SK-N-SH (cell line): ENCODE measurements around the gene CDK13. TPM values are rescaled to one million over a fixed set of nuclear protein-coding genes. Genes with fewer than 3 reads are reported as not detected.
"Not testable (repeated sequence)": the region's sequence is repeated elsewhere in the genome, so short reads cannot be mapped to it uniquely, and the experiment has no call there.

Source experiments
- CTCF ChIA-PET: fragments of 300-600, 350-600 bp; formaldehyde crosslinking; extraction: SDS; loops from one replicate; lab custom pipeline; 2021; lab: Yijun Ruan, JAX
- POLR2A ChIA-PET: fragments of 350-600 bp; sonication (Branson Sonifier 250); formaldehyde crosslinking; extraction: SDS; loops from one replicate; lab custom pipeline; 2020; ENCODE audit warnings: antibody characterized with exemption, inconsistent platforms; lab: Yijun Ruan, JAX
- DNase-seq: peaks from one replicate; pipeline ENCODE4 v3.0.0; 2012
- H2AFZ ChIP-seq: fragments of 200-600 bp; sonication (generic); 2 replicates; pipeline ENCODE4 v1.8.1; 2016; ENCODE audit warnings: antibody characterized with exemption, mild to moderate bottlenecking, low read depth
- H3F3A ChIP-seq: fragments of 200-600 bp; sonication (generic); replicated peaks from 2 replicates; pipeline ENCODE3; 2016; ENCODE audit warnings: antibody characterized with exemption, mild to moderate bottlenecking; ENCODE audit not compliant: insufficient read depth
- H3K27ac ChIP-seq, 2 experiments: fragments of 200-500 bp in 1 of 2; fragments of 200-600 bp in 1 of 2; sonication (Bioruptor generic) in 1 of 2; sonication (generic), shearing (Covaris generic) in 1 of 2; 2 replicates each; pipeline versions ENCODE4 v1.5.1 to v1.6.1; 2014 to 2016; ENCODE audit warnings: low read depth in 2 of 2, inconsistent platforms in 1 of 2, low read length in 1 of 2, mild to moderate bottlenecking in 1 of 2, mixed read lengths in 1 of 2
- H3K27me3 ChIP-seq: fragments of 200-600 bp; sonication (generic), shearing (Covaris generic); 2 replicates; pipeline ENCODE4 v1.6.1; 2016; ENCODE audit warnings: mixed run types; ENCODE audit not compliant: insufficient read depth
- H3K36me3 ChIP-seq, 2 experiments: fragments of 200-500 bp in 1 of 2; fragments of 200-600 bp in 1 of 2; sonication (Bioruptor generic) in 1 of 2; sonication (generic) in 1 of 2; replicated peaks in 1 of 2; 2 replicates each; pipeline versions ENCODE3 to v1.5.1; 2014 to 2016; ENCODE audit warnings: low read length in 1 of 2, mild to moderate bottlenecking in 1 of 2; ENCODE audit not compliant: insufficient read depth in 2 of 2, control insufficient read depth in 1 of 2
- H3K4me1 ChIP-seq, 2 experiments: fragments of 200-500 bp in 1 of 2; fragments of 200-600 bp in 1 of 2; sonication (Bioruptor generic) in 1 of 2; sonication (generic), shearing (Covaris generic) in 1 of 2; 2 replicates each; pipeline versions ENCODE4 v1.5.1 to v1.6.1; 2014 to 2016; ENCODE audit warnings: low read depth in 1 of 2, low read length in 1 of 2, mixed run types in 1 of 2; ENCODE audit not compliant: insufficient read depth in 2 of 2, control insufficient read depth in 1 of 2
- H3K4me2 ChIP-seq: fragments of 200-600 bp; sonication (generic), shearing (Covaris generic); 2 replicates; pipeline ENCODE4 v1.6.1; 2017; ENCODE audit warnings: mixed run types
- H3K4me3 ChIP-seq, 2 experiments: fragments of 200-500 bp in 1 of 2; fragments of 200-600 bp in 1 of 2; sonication (Bioruptor generic) in 1 of 2; sonication (generic), shearing (Covaris generic) in 1 of 2; 2 replicates each; pipeline versions ENCODE4 v1.5.1 to v1.8.1; 2014 to 2016; ENCODE audit warnings: low read depth in 2 of 2, inconsistent platforms in 1 of 2, low read length in 1 of 2, mild to moderate bottlenecking in 1 of 2, mixed read lengths in 1 of 2, moderate library complexity in 1 of 2
- H3K79me2 ChIP-seq: fragments of 200-600 bp; sonication (generic); 2 replicates; pipeline ENCODE4 v1.8.1; 2017; ENCODE audit warnings: mild to moderate bottlenecking; ENCODE audit not compliant: insufficient read depth
- H3K9ac ChIP-seq: fragments of 200-600 bp; sonication (generic); 2 replicates; pipeline ENCODE4 v1.6.1; 2017; ENCODE audit warnings: mixed run types
- H3K9me2 ChIP-seq: fragments of 200-600 bp; sonication (generic); 2 replicates; pipeline ENCODE4 v1.6.1; 2017; ENCODE audit warnings: mixed run types
- H3K9me3 ChIP-seq: fragments of 200-600 bp; sonication (generic); 2 replicates; pipeline ENCODE4 v1.6.1; 2017; ENCODE audit warnings: mixed run types, mild to moderate bottlenecking, moderate library complexity
- H4K20me1 ChIP-seq: fragments of 200-600 bp; sonication (generic); 2 replicates; pipeline ENCODE4 v1.6.1; 2017; ENCODE audit warnings: mild to moderate bottlenecking, mixed run types; ENCODE audit not compliant: insufficient read depth
- ELF1 ChIP-seq: IDR thresholded peaks from 2 replicates; pipeline ENCODE4 v1.4.0; 2012
- EP300 ChIP-seq, 2 experiments: IDR thresholded peaks; 2 replicates each; pipeline versions ENCODE4 v1.4.0 to v1.6.1; 2012; ENCODE audit warnings: borderline replicate concordance in 1 of 2, low read depth in 1 of 2, low read length in 1 of 2
- FOSL2 ChIP-seq: IDR thresholded peaks from 2 replicates; pipeline ENCODE4 v1.4.0; 2012; ENCODE audit warnings: low read depth, mild to moderate bottlenecking, moderate library complexity, borderline replicate concordance
- GATA2 ChIP-seq: sonication (generic); formaldehyde crosslinking; IDR thresholded peaks from 2 replicates; pipeline ENCODE4 v1.5.0; 2020; ENCODE audit warnings: mild to moderate bottlenecking, missing genetic modification reagents
- MXI1 ChIP-seq: IDR thresholded peaks from 2 replicates; pipeline ENCODE4 v1.6.1; 2012; ENCODE audit warnings: mild to moderate bottlenecking, low read depth, low read length, improper control_type of control experiment
- NRF1 ChIP-seq: IDR thresholded peaks from 2 replicates; pipeline ENCODE4 v1.6.1; 2012; ENCODE audit warnings: low read depth, mild to moderate bottlenecking, low read length
- RCOR1 ChIP-seq: fragments of 150-350 bp; IDR thresholded peaks from 2 replicates; pipeline ENCODE4 v1.6.1; 2017; ENCODE audit warnings: antibody characterized with exemption, low read length
- RXRA ChIP-seq: IDR thresholded peaks from 2 replicates; pipeline ENCODE4 v1.4.0; 2012; ENCODE audit warnings: low read depth, mild to moderate bottlenecking, borderline replicate concordance
- WGBS: methylation state at CpG from one replicate; pipeline ENCODE4 v1.1.6; 2017; ENCODE audit warnings: low lambda C conversion rate; 5-methylcytosine and 5-hydroxymethylcytosine counted together
- polyA plus RNA-seq, 3 experiments: library from polyadenylated mRNA; depleted of rRNA; stranded (reverse); fragments of >200 nt; gene quantifications; 2 replicates each; pipeline ENCODE4 v1.2.3, GENCODE V29; 2012
- TF ChIP-seq, protein P1 (sequence below): IDR thresholded peaks from 2 replicates; pipeline ENCODE4; 2012
- TF ChIP-seq, protein P2 (sequence below): IDR thresholded peaks from 2 replicates; pipeline ENCODE4 v1.4.0; 2012; ENCODE audit warnings: low read depth, borderline replicate concordance
- TF ChIP-seq, protein P3 (sequence below): IDR thresholded peaks from 2 replicates; pipeline ENCODE4 v1.4.0; 2012; ENCODE audit warnings: low read depth, borderline replicate concordance
- TF ChIP-seq, protein P4 (sequence below): IDR thresholded peaks from 2 replicates; pipeline ENCODE4 v1.6.1; 2012; ENCODE audit warnings: mild to moderate bottlenecking, low read depth, low read length, moderate library complexity

Gene CDK13
- polyA plus RNA-seq, 1 of the 3 experiments (the other 2 are of a cell fraction) = 23.1 TPM

DNA sequence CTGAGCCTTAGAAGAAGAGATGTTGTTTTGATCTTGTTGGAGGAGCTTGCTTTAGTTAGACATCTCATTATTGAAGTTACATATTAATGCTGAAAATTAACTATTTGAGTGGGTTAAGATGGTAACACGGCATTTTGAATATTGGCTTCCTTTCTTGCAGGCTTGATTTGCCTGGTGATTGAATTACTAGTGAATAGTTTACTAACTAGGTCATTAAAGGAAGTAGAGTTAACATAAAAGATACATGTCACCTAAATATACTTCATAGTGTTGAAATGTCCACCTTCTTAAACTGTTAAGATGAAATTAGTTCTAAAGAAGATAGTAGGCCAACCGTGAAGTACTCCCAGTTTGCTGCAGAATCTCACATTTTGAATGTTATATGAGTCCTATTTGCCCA lies 165.9 kb downstream of the CDK13 start (continued):
- TF ChIP-seq, protein P1, sequence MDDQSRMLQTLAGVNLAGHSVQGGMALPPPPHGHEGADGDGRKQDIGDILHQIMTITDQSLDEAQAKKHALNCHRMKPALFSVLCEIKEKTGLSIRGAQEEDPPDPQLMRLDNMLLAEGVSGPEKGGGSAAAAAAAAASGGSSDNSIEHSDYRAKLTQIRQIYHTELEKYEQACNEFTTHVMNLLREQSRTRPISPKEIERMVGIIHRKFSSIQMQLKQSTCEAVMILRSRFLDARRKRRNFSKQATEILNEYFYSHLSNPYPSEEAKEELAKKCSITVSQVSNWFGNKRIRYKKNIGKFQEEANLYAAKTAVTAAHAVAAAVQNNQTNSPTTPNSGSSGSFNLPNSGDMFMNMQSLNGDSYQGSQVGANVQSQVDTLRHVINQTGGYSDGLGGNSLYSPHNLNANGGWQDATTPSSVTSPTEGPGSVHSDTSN = no peak
- TF ChIP-seq FOSL2 = no peak

DNA sequence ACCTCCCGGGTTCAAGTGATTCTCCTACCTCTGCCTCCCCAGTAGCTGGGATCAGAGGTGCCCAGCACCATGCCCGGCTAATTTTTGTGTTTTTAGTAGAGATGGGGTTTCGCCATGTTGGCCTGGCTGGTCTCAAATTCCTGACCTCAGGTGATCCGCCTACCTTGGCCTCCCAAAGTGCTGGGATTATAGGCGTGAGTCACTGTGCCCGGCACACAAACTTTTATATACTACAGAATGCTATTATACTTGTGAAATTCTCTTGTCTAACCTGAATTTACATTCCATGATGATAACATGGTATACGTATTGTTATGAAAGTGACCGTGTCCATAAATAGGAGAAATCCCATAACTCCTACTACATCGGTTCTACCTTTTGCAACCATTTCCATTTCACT lies 167.1 kb downstream of the CDK13 start:
- POLR2A ChIA-PET = not testable (repeated sequence)
- CTCF ChIA-PET = interaction anchor here (2.4 kb wide), 1 partner anchor 18 kb away, joined by 11 read pairs; the partner anchor contains the start of genes MPLKIP and SUGCT

DNA sequence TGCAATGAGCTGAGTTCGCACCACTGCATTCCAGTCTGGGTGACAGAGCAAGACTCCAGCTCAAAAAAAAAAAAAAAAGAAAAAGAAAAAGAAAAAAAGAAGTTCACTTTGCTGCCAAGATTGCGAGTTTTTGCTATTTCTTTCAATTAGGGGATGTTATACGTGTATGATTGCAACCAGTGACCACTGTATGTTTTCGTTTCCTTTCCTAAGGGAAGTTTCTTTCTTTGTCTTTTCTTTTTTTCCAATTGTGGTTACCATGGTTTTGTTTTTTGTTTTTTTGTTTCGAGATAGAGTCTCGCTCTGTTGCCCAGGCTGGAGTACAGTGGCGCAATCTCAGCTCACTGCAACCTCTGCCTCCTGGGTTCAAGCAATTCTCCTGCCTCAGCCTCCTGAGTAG lies 168.1 kb downstream of the CDK13 start:
- H3K27me3 ChIP-seq, H3K4me2 ChIP-seq, H3K9me3 ChIP-seq, DNase-seq, CTCF ChIA-PET, H3K9me2 ChIP-seq, H3K4me3 ChIP-seq, H3K27ac ChIP-seq, H3F3A ChIP-seq, H4K20me1 ChIP-seq, H3K4me1 ChIP-seq, H2AFZ ChIP-seq, H3K9ac ChIP-seq: not testable (repeated sequence)
- H3K79me2 ChIP-seq = peaks cover 71% of the 10 kb centered on the region
- WGBS = 97% methylated on average over 7 of the region's 7 CpGs
- peaks cover 0 to 21% of the 10 kb centered on the region in 2 experiments for H3K36me3 ChIP-seq
- POLR2A ChIA-PET = interaction anchor here (0.7 kb wide), 1 partner anchor 304 kb away, joined by 3 read pairs; no protein-coding TSS in a partner anchor

More for the DNA sequence above, 167.1 kb downstream of the CDK13 start:
- peaks cover 61% of the 10 kb centered on the region for H3K79me2 ChIP-seq
- not testable (repeated sequence) for H3K9me2 ChIP-seq, H4K20me1 ChIP-seq, H2AFZ ChIP-seq, H3K4me2 ChIP-seq, H3K9me3 ChIP-seq, DNase-seq, H3K4me3 ChIP-seq, H3K9ac ChIP-seq, H3K27me3 ChIP-seq, H3F3A ChIP-seq, H3K4me1 ChIP-seq, H3K27ac ChIP-seq
- H3K36me3 ChIP-seq = peaks cover 0 to 30% of the 10 kb centered on the region in 2 experiments
- 96% methylated on average over 9 of the region's 9 CpGs for WGBS

DNA sequence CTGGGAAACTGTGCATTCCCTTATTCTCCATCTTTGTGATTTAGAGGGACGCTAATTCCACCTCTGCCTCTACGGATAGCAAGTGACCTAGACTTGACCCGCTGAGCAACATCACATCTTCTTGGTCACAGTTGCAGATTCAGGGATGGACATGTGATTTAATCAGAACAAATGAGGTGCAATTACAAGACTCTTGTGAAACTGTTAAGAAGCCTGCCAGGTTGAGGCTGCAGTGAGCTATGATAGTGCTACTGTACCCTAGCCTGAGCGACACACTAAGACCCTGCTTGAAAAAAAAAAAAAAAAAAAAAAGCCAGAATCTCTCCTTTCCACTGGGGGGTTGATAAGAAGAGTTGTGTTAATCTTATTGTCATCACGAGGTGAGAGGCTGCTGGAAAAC lies 170.0 kb downstream of the CDK13 start:
- H3K9me2 ChIP-seq = no peaks in the 10 kb centered on the region
- H3K4me2 ChIP-seq = no peak overlapping the region
- no peaks in the 10 kb centered on the region for H3K27me3 ChIP-seq
- no peak for DNase-seq
- POLR2A ChIA-PET = no interaction called here
- H3K79me2 ChIP-seq = peaks cover 76% of the 10 kb centered on the region
- H3K4me1 ChIP-seq = no peaks in the 10 kb centered on the region
- no peak overlapping the region for H3K4me3 ChIP-seq
- H3K9ac ChIP-seq = no peak overlapping the region
- H3K36me3 ChIP-seq = peaks cover 0 to 23% of the 10 kb centered on the region in 2 experiments
- no peaks in the 10 kb centered on the region for H3K9me3 ChIP-seq
- no peak overlapping the region for H2AFZ ChIP-seq
- CTCF ChIA-PET = interaction anchor here (4.4 kb wide), 1 partner anchor 14 kb away, joined by 38 read pairs; the partner anchor contains the start of genes MPLKIP and SUGCT
- H3F3A ChIP-seq = peaks cover 6% of the 10 kb centered on the region
- H3K27ac ChIP-seq = no peak overlapping the region
- WGBS = 96% methylated on average over 5 of the region's 5 CpGs
- H4K20me1 ChIP-seq = no peaks in the 10 kb centered on the region
- TF ChIP-seq, protein P2, sequence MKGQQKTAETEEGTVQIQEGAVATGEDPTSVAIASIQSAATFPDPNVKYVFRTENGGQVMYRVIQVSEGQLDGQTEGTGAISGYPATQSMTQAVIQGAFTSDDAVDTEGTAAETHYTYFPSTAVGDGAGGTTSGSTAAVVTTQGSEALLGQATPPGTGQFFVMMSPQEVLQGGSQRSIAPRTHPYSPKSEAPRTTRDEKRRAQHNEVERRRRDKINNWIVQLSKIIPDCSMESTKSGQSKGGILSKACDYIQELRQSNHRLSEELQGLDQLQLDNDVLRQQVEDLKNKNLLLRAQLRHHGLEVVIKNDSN = no peak
- TF ChIP-seq, protein P3, sequence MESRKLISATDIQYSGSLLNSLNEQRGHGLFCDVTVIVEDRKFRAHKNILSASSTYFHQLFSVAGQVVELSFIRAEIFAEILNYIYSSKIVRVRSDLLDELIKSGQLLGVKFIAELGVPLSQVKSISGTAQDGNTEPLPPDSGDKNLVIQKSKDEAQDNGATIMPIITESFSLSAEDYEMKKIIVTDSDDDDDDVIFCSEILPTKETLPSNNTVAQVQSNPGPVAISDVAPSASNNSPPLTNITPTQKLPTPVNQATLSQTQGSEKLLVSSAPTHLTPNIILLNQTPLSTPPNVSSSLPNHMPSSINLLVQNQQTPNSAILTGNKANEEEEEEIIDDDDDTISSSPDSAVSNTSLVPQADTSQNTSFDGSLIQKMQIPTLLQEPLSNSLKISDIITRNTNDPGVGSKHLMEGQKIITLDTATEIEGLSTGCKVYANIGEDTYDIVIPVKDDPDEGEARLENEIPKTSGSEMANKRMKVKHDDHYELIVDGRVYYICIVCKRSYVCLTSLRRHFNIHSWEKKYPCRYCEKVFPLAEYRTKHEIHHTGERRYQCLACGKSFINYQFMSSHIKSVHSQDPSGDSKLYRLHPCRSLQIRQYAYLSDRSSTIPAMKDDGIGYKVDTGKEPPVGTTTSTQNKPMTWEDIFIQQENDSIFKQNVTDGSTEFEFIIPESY = no peak
- TF ChIP-seq MXI1 = no peak
- no peak for TF ChIP-seq GATA2
- no peak for TF ChIP-seq EP300 (IDR thresholded peaks at IDR 0.05; ENCODE audit: borderline replicate concordance in 1 of 2, low read depth in 1 of 2, low read length in 1 of 2)
- no peak for TF ChIP-seq ELF1
- TF ChIP-seq, protein P4, sequence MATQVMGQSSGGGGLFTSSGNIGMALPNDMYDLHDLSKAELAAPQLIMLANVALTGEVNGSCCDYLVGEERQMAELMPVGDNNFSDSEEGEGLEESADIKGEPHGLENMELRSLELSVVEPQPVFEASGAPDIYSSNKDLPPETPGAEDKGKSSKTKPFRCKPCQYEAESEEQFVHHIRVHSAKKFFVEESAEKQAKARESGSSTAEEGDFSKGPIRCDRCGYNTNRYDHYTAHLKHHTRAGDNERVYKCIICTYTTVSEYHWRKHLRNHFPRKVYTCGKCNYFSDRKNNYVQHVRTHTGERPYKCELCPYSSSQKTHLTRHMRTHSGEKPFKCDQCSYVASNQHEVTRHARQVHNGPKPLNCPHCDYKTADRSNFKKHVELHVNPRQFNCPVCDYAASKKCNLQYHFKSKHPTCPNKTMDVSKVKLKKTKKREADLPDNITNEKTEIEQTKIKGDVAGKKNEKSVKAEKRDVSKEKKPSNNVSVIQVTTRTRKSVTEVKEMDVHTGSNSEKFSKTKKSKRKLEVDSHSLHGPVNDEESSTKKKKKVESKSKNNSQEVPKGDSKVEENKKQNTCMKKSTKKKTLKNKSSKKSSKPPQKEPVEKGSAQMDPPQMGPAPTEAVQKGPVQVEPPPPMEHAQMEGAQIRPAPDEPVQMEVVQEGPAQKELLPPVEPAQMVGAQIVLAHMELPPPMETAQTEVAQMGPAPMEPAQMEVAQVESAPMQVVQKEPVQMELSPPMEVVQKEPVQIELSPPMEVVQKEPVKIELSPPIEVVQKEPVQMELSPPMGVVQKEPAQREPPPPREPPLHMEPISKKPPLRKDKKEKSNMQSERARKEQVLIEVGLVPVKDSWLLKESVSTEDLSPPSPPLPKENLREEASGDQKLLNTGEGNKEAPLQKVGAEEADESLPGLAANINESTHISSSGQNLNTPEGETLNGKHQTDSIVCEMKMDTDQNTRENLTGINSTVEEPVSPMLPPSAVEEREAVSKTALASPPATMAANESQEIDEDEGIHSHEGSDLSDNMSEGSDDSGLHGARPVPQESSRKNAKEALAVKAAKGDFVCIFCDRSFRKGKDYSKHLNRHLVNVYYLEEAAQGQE = no peak
- no peak for TF ChIP-seq NRF1
- no peak for TF ChIP-seq RCOR1
- TF ChIP-seq RXRA = no peak
